Activated naive CD4-positive, alpha-beta T cell treated with anti-CD3 and anti-CD28 coated beads, Interleukin-2, amount 10 ng/mL, durations not matched to agents 7 days and 5 days (primary cell): Measurements from ENCODE around the gene CXADR.
"Not testable (repeated sequence)": the region's sequence is repeated elsewhere in the genome, so short reads cannot be mapped to it uniquely, and the experiment has no call there.

ENCODE experiments used
- CTCF ChIA-PET: fragments of 350-600 bp; sonication (Branson Sonifier 250); formaldehyde crosslinking; loops from one replicate; lab custom pipeline; 2021; ENCODE audit warnings: antibody characterized with exemption; lab: Charles Lee
- DNase-seq: peaks from one replicate; pipeline ENCODE4 v3.0.0-alpha.2; 2020
- H3K27ac Mint-ChIP-seq: one replicate; pipeline ENCODE4 v1.8.0; 2021; ENCODE audit warnings: mild to moderate bottlenecking, moderate library complexity, mixed read lengths
- H3K27me3 Mint-ChIP-seq: one replicate; pipeline ENCODE4 v1.8.0; 2021; ENCODE audit warnings: mild to moderate bottlenecking, mixed read lengths
- H3K36me3 Mint-ChIP-seq: one replicate; pipeline ENCODE4 v1.8.0; 2021; ENCODE audit warnings: mixed read lengths
- H3K4me1 Mint-ChIP-seq: one replicate; pipeline ENCODE4 v1.8.0; 2021; ENCODE audit warnings: mixed read lengths
- H3K4me3 Mint-ChIP-seq: one replicate; pipeline ENCODE4 v1.8.0; 2021; ENCODE audit warnings: mild to moderate bottlenecking, moderate library complexity, mixed read lengths
- H3K9me3 Mint-ChIP-seq: one replicate; pipeline ENCODE4 v1.8.0; 2021; ENCODE audit warnings: mixed read lengths

Gene CXADR

GRCh38 chr21:17491716-17492414 lies 21.0 kb upstream of the CXADR start:
- Mint-ChIP-seq H3K27me3 (peaks cover 6% of the 10 kb centered on the region), H3K27ac (no peak overlapping the region), H3K4me3 (no peak overlapping the region), H3K4me1 (peaks cover 3% of the 10 kb centered on the region), H3K9me3 (no peaks in the 10 kb centered on the region), H3K36me3 (no peaks in the 10 kb centered on the region)
- no peak for DNase-seq
- CTCF ChIA-PET = interaction anchor here (0.9 kb wide), 1 partner anchor 20 kb away, joined by 5 read pairs; no protein-coding TSS in a partner anchor

- CTCF ChIA-PET = interaction anchor here (0.9 kb wide), 1 partner anchor 19 kb away, joined by 5 read pairs; no protein-coding TSS in a partner anchor
- H3K27me3 Mint-ChIP-seq = peaks cover 6% of the 10 kb centered on the region
- no peaks in the 10 kb centered on the region for H3K36me3 Mint-ChIP-seq
- H3K4me1 Mint-ChIP-seq = peaks cover 3% of the 10 kb centered on the region
- no peaks in the 10 kb centered on the region for H3K9me3 Mint-ChIP-seq
- no peak overlapping the region for H3K4me3 Mint-ChIP-seq
- H3K27ac Mint-ChIP-seq = no peak overlapping the region
- no peak for DNase-seq
Observed at GRCh38 chr21:17492415-17493168, 20.3 kb upstream of the CXADR start.

GRCh38 chr21:17494051-17494450 lies 18.8 kb upstream of the CXADR start:
- no peaks in the 10 kb centered on the region for H3K4me1 Mint-ChIP-seq
- H3K36me3 Mint-ChIP-seq = no peaks in the 10 kb centered on the region
- no peak overlapping the region for H3K27ac Mint-ChIP-seq
- H3K9me3 Mint-ChIP-seq = no peaks in the 10 kb centered on the region
- peaks cover 9% of the 10 kb centered on the region for H3K27me3 Mint-ChIP-seq
- DNase-seq = no peak
- CTCF ChIA-PET = no interaction called here
- H3K4me3 Mint-ChIP-seq = no peak overlapping the region

GRCh38 chr21:17495680-17496079 lies 17.2 kb upstream of the CXADR start:
- H3K36me3 Mint-ChIP-seq = no peaks in the 10 kb centered on the region
- no peaks in the 10 kb centered on the region for H3K4me1 Mint-ChIP-seq
- peaks cover 11% of the 10 kb centered on the region for H3K27me3 Mint-ChIP-seq
- CTCF ChIA-PET = no interaction called here
- no peak for DNase-seq
- no peak overlapping the region for H3K4me3 Mint-ChIP-seq
- no peak overlapping the region for H3K27ac Mint-ChIP-seq
- H3K9me3 Mint-ChIP-seq = no peaks in the 10 kb centered on the region

- H3K4me3 Mint-ChIP-seq = no peak overlapping the region
- no peak overlapping the region for H3K27ac Mint-ChIP-seq
- H3K4me1 Mint-ChIP-seq = no peaks in the 10 kb centered on the region
- peaks cover 11% of the 10 kb centered on the region for H3K27me3 Mint-ChIP-seq
- H3K36me3 Mint-ChIP-seq = no peaks in the 10 kb centered on the region
- no peaks in the 10 kb centered on the region for H3K9me3 Mint-ChIP-seq
- no peak for DNase-seq
- CTCF ChIA-PET = no interaction called here
Observed at GRCh38 chr21:17497316-17497715, 15.5 kb upstream of the CXADR start.

GRCh38 chr21:17498586-17498985 lies 14.3 kb upstream of the CXADR start:
- H3K9me3 Mint-ChIP-seq = no peaks in the 10 kb centered on the region
- CTCF ChIA-PET = no interaction called here
- H3K27ac Mint-ChIP-seq = no peak overlapping the region

GRCh38 chr21:17501107-17502006 lies 11.5 kb upstream of the CXADR start:
- H3K4me1 Mint-ChIP-seq = no peaks in the 10 kb centered on the region
- no peak overlapping the region for H3K4me3 Mint-ChIP-seq
- no peak overlapping the region for H3K27ac Mint-ChIP-seq
- H3K27me3 Mint-ChIP-seq = peaks cover 6% of the 10 kb centered on the region
- H3K9me3 Mint-ChIP-seq = no peaks in the 10 kb centered on the region
- CTCF ChIA-PET = no interaction called here
- no peaks in the 10 kb centered on the region for H3K36me3 Mint-ChIP-seq
- DNase-seq = no peak

More at GRCh38 chr21:17498586-17498985, 14.3 kb upstream of the CXADR start:
- Mint-ChIP-seq H3K4me1 (no peaks in the 10 kb centered on the region), H3K27me3 (peaks cover 11% of the 10 kb centered on the region), H3K4me3 (no peak overlapping the region), H3K36me3 (no peaks in the 10 kb centered on the region)
- no peak for DNase-seq

GRCh38 chr21:17502985-17503384 lies 9.9 kb upstream of the CXADR start:
- not testable (repeated sequence) for H3K36me3 Mint-ChIP-seq, H3K9me3 Mint-ChIP-seq, H3K27ac Mint-ChIP-seq, DNase-seq, H3K27me3 Mint-ChIP-seq, H3K4me1 Mint-ChIP-seq, H3K4me3 Mint-ChIP-seq
- CTCF ChIA-PET = interaction anchor here (2.5 kb wide), 1 partner anchor 9 kb away, joined by 8 read pairs; the partner anchor contains the start of gene CXADR

- H3K27me3 Mint-ChIP-seq = peaks cover 19% of the 10 kb centered on the region
- H3K4me1 Mint-ChIP-seq = peaks cover 2% of the 10 kb centered on the region
- no peaks in the 10 kb centered on the region for H3K36me3 Mint-ChIP-seq
- DNase-seq = no peak
- no peaks in the 10 kb centered on the region for H3K9me3 Mint-ChIP-seq
- no peak overlapping the region for H3K27ac Mint-ChIP-seq
- H3K4me3 Mint-ChIP-seq = no peak overlapping the region
- CTCF ChIA-PET = no interaction called here
Observed at GRCh38 chr21:17506951-17507350, 5.9 kb upstream of the CXADR start.

GRCh38 chr21:17507591-17507990 lies 5.3 kb upstream of the CXADR start:
- CTCF ChIA-PET = no interaction called here
- peaks cover 6% of the 10 kb centered on the region for H3K4me1 Mint-ChIP-seq
- H3K9me3 Mint-ChIP-seq = no peaks in the 10 kb centered on the region
- no peak overlapping the region for H3K4me3 Mint-ChIP-seq
- no peak overlapping the region for H3K27ac Mint-ChIP-seq
- no peak for DNase-seq
- H3K27me3 Mint-ChIP-seq = peaks cover 25% of the 10 kb centered on the region
- no peaks in the 10 kb centered on the region for H3K36me3 Mint-ChIP-seq

- Mint-ChIP-seq H3K27ac (no peak overlapping the region), H3K27me3 (peaks cover 61% of the 10 kb centered on the region)
Observed at GRCh38 chr21:17513214-17514123, 626 bp downstream of the CXADR start.

GRCh38 chr21:17514124-17514845 lies 1.4 kb downstream of the CXADR start:
- Mint-ChIP-seq H3K36me3 (no peaks in the 10 kb centered on the region), H3K4me3 (peak overlapping the region; percentile 81), H3K4me1 (peaks cover 21% of the 10 kb centered on the region), H3K27ac (no peak overlapping the region), H3K9me3 (no peaks in the 10 kb centered on the region), H3K27me3 (peaks cover 65% of the 10 kb centered on the region)
- no peak for DNase-seq
- CTCF ChIA-PET = interaction anchor here (0.6 to 0.8 kb wide), 2 partner anchors 128 to 1000 kb away, joined by 3 read pairs; no protein-coding TSS in a partner anchor

More at GRCh38 chr21:17513214-17514123, 626 bp downstream of the CXADR start:
- Mint-ChIP-seq H3K4me3 (peak overlapping the region; percentile 81), H3K4me1 (peaks cover 21% of the 10 kb centered on the region), H3K9me3 (no peaks in the 10 kb centered on the region), H3K36me3 (no peaks in the 10 kb centered on the region)
- peak; percentile 44 for DNase-seq
- CTCF ChIA-PET = interaction anchor here (0.6 to 2.1 kb wide), 3 partner anchors 10 to 999 kb away, joined by 3 to 8 read pairs (median 3); no protein-coding TSS in a partner anchor

GRCh38 chr21:17517008-17517407 lies 4.2 kb downstream of the CXADR start:
- H3K4me1 Mint-ChIP-seq = peaks cover 18% of the 10 kb centered on the region
- H3K9me3 Mint-ChIP-seq, CTCF ChIA-PET, H3K4me3 Mint-ChIP-seq, H3K27ac Mint-ChIP-seq, H3K36me3 Mint-ChIP-seq, DNase-seq: not testable (repeated sequence)
- peaks cover 46% of the 10 kb centered on the region for H3K27me3 Mint-ChIP-seq
